Epithelial cell of esophagus (primary cell): ENCODE results near the gene HSPB9.

Experiments used
- DNase-seq: peaks from one replicate; pipeline ENCODE4 v3.0.0; 2010; ENCODE audit warnings: low read depth
- H3K4me3 ChIP-seq: 2 replicates; pipeline ENCODE4 v1.5.1; 2011; ENCODE audit warnings: mild to moderate bottlenecking, low read length, control low read depth
- TF ChIP-seq, protein P1 (sequence below): IDR thresholded peaks from 2 replicates; pipeline ENCODE4 v1.5.1; 2011; ENCODE audit warnings: low read depth, mild to moderate bottlenecking, low read length, control low read depth, inconsistent platforms; ENCODE audit not compliant: insufficient read depth; ENCODE audit errors: missing control alignments

The HSPB9 gene

DNA sequence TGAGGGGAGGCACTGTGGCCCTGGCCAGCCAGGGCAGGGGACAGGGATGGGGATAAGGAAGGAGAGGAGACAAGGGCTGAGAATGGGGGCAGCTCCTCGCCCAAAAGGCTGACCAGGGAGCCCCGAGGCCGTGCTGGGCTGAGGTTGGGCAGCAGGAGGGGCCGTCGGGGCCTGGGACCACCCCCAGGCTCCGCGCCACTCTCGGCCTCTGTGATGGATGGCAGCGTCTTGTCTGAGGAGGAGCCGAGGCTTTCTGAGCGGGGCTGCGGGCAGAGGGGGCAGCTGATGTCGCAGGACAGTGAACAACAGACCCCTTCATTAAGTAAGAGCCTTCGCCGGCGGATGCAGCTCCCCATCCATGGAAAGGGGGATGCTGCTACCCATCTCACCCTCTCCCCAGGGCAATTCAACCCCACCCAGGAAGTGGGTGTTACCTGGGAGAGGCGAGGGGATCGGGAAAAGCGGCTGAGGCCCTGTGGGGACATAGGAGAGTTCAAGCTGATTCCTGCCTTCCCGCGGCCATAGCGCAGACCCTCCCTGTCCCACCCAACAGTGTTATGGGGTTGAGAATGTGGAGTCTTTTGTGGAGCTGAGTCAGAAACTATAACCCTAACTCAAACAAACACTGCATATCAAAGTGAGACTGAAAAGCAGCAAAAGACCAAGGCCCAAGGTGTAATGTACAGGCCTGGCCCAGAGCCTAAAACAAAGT lies 41.2 kb downstream of the HSPB9 start:
- DNase-seq: no peak
- TF ChIP-seq, protein P1, sequence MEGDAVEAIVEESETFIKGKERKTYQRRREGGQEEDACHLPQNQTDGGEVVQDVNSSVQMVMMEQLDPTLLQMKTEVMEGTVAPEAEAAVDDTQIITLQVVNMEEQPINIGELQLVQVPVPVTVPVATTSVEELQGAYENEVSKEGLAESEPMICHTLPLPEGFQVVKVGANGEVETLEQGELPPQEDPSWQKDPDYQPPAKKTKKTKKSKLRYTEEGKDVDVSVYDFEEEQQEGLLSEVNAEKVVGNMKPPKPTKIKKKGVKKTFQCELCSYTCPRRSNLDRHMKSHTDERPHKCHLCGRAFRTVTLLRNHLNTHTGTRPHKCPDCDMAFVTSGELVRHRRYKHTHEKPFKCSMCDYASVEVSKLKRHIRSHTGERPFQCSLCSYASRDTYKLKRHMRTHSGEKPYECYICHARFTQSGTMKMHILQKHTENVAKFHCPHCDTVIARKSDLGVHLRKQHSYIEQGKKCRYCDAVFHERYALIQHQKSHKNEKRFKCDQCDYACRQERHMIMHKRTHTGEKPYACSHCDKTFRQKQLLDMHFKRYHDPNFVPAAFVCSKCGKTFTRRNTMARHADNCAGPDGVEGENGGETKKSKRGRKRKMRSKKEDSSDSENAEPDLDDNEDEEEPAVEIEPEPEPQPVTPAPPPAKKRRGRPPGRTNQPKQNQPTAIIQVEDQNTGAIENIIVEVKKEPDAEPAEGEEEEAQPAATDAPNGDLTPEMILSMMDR: no peak
- H3K4me3 ChIP-seq: no peak overlapping the region

DNA sequence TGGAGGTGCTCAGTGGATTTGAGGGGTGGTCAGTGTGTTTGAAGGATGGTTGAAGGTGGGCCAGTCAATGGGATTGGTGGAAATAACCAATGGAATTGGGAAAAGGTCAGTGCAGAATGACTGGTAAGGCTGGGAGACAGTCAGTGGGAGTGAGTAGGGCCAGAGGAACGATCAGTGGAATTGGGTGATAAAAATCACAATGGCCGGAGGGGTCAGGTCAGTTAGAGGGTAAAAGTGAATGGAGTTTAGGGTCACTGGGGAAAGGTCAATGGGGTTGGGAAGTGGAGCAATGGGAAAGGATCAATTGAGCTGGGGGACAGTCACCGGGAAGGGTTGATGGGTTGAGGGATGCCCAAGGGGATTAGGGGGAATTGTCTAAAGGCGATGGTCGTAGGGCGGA lies 43.1 kb downstream of the HSPB9 start:
- H3K4me3 ChIP-seq: no peak overlapping the region
- TF ChIP-seq, protein P1: no peak
- no peak for DNase-seq

DNA sequence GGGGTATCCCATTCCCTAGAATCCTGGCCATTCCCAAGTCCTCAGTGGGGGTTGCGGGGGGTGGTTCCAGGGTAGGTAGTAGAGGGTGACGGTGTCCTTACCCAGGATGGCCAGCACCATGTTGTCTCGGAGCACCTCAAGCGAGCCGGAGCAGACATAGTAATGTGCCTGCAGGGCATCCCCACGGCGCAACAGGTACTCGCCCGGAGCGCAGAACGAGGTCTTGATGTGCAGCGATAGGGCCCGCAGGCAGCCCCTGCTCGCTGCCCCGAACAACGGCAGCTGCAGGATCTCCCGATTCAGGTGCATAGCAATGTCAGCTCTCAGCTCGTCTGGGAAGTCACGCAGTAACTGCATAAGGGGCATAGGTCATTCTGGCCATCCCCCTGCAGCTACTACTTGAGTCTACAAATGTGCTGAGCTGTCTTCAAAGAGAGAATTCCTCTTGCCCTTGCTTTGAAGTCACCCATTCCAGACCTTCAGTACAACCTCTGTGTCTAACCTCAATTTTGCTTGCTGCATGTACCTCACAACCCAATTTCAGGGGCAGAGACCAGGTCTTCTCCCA lies 43.7 kb downstream of the HSPB9 start:
- TF ChIP-seq, protein P1: no peak
- H3K4me3 ChIP-seq: no peak overlapping the region
- DNase-seq: no peak

DNA sequence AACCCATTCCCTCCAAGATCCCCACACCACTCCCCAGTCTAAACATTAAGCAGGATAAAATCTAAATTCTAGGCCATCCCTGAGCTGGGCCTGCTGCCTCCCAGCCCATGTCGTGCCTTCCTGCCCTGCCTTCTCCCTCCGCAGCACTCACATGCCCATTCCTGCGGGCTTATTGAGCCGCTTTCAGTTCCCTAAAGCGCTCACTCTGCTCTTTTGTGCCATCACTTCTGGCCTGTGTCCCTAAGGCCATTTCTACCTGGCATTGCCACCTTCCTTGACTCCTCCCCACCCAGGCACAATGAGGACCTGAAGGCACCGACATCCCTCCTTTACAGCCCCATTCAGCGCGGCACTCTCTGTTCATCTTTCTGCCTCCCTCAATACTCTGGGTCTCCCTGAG lies 45.2 kb downstream of the HSPB9 start:
- DNase-seq: no peak
- TF ChIP-seq, protein P1: no peak
- H3K4me3 ChIP-seq: no peak overlapping the region

DNA sequence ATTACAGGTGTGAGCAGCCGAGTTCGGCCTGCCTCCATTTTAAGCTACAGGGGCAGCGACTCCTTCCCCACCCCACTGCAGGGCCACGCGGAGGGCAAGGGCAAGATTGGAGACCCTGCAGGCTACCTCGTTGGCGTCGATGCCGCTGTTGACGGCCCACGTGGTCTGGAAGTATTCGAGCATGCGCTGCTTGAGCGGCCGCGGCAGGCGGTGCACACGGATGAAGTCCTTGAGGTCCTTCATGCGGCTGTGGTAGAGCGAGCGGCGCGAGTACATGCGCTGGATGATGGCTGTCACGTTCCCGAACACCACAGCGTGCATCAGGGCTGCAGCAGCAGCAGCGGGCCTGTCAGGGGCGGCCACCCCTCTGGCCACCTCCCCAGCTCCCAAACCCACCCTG lies 46.7 kb downstream of the HSPB9 start:
- TF ChIP-seq, protein P1: no peak
- no peak overlapping the region for H3K4me3 ChIP-seq
- no peak for DNase-seq

DNA sequence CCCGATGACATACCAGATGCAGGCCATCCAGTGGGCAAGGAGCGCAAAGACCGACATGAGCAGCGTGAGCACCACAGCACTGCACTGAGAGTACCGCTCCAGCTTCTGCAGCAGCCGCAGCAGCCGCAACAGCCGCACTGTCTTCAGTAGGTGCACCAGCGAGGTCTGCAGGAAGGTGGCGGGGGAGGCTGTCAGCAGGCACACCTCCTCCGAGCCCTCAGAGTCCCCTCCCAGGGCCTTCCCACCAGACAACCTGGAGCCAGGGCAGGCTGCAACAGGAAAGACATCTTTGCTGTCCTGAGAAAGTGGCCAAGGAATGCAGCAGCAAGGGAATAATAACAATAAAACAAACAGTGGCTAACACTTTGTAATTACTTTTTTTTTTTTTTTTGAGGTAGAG lies 49.2 kb downstream of the HSPB9 start:
- TF ChIP-seq, protein P1: peak; percentile 41
- peak; percentile 78 for DNase-seq
- no peak overlapping the region for H3K4me3 ChIP-seq
